DOHH2 (cell line): Measurements from ENCODE around the gene FAM81B.

Experiments
- EZH2phosphoT487 ChIP-seq: fragments of 200-600 bp; sonication (generic); IDR thresholded peaks from 2 replicates; pipeline ENCODE4 v1.6.1; 2017; ENCODE audit warnings: borderline replicate concordance, mild to moderate bottlenecking, antibody characterized with exemption, low read length, moderate library complexity, mixed read lengths
- TF ChIP-seq, protein P1 (sequence below): fragments of 200-600 bp; sonication (generic); IDR thresholded peaks from one replicate; pipeline ENCODE4 v1.5.1; 2014; ENCODE audit warnings: antibody characterized with exemption, mild to moderate bottlenecking, low read depth, low read length; ENCODE audit not compliant: poor library complexity, severe bottlenecking

DNA sequence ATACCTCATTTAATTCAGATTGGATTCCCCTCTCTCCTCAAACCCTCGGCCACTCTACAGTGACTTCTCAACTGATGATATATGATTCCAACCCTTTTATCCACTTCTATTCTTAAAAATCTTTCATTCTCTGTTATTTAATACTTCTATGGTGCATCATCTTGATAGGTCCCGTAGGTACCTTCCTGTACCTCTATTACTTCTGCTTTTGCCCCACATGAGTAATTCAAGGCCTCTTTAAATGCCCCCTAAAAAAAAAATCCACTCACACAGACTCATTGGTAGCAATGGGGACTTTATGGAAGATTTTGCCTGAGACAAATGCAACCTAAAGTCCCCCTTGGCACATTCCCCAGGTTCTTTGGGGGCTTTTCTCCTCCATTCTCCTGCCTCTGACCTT is 54.3 kb downstream of the FAM81B start:
- TF ChIP-seq, protein P1, sequence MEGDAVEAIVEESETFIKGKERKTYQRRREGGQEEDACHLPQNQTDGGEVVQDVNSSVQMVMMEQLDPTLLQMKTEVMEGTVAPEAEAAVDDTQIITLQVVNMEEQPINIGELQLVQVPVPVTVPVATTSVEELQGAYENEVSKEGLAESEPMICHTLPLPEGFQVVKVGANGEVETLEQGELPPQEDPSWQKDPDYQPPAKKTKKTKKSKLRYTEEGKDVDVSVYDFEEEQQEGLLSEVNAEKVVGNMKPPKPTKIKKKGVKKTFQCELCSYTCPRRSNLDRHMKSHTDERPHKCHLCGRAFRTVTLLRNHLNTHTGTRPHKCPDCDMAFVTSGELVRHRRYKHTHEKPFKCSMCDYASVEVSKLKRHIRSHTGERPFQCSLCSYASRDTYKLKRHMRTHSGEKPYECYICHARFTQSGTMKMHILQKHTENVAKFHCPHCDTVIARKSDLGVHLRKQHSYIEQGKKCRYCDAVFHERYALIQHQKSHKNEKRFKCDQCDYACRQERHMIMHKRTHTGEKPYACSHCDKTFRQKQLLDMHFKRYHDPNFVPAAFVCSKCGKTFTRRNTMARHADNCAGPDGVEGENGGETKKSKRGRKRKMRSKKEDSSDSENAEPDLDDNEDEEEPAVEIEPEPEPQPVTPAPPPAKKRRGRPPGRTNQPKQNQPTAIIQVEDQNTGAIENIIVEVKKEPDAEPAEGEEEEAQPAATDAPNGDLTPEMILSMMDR = no peak
- TF ChIP-seq EZH2phosphoT487 = no peak
